ENCODE results near the gene CLCNKA.
A peak's percentile ranks its signal among the peaks of the same experiment; 100 is the strongest.
"Not testable (repeated sequence)": the region's sequence is repeated elsewhere in the genome, so short reads cannot be mapped to it uniquely, and the experiment has no call there.

Gene CLCNKA

GRCh38 chr1:16051039-16051438 lies 29.2 kb downstream of the CLCNKA start:
- DNase-seq (ENCODE audit: low spot score in 2 of 2) (no peak), ATAC-seq (ENCODE audit: low read depth) (no peak)
- peaks cover 4% of the 10 kb centered on the region for H3K4me1 Mint-ChIP-seq
- H3K4me3 Mint-ChIP-seq = no peak overlapping the region
- no peak overlapping the region for H3K27ac Mint-ChIP-seq
- no peaks in the 10 kb centered on the region for H3K36me3 Mint-ChIP-seq
- peaks cover 15% of the 10 kb centered on the region for H3K27me3 Mint-ChIP-seq
- H3K9me3 Mint-ChIP-seq = no peaks in the 10 kb centered on the region

GRCh38 chr1:16051949-16052348 lies 30.1 kb downstream of the CLCNKA start:
- H3K36me3 Mint-ChIP-seq; H3K4me1 Mint-ChIP-seq; H3K27ac Mint-ChIP-seq; ATAC-seq (ENCODE audit: low read depth); H3K9me3 Mint-ChIP-seq; DNase-seq (ENCODE audit: low spot score in 2 of 2); H3K4me3 Mint-ChIP-seq: not testable (repeated sequence)
- H3K27me3 Mint-ChIP-seq = peaks cover 18% of the 10 kb centered on the region

GRCh38 chr1:16053781-16054502 lies 32.1 kb downstream of the CLCNKA start:
- H3K9me3 Mint-ChIP-seq = no peaks in the 10 kb centered on the region
- peaks cover 8% of the 10 kb centered on the region for H3K4me1 Mint-ChIP-seq
- no peak overlapping the region for H3K4me3 Mint-ChIP-seq
- ATAC-seq (ENCODE audit: low read depth) (no peak), DNase-seq (ENCODE audit: low spot score in 2 of 2) (no peak)
- peaks cover 14% of the 10 kb centered on the region for H3K27me3 Mint-ChIP-seq
- no peaks in the 10 kb centered on the region for H3K36me3 Mint-ChIP-seq
- no peak overlapping the region for H3K27ac Mint-ChIP-seq

GRCh38 chr1:16054598-16055540 lies 33.0 kb downstream of the CLCNKA start:
- Mint-ChIP-seq H3K27ac (no peak overlapping the region), H3K4me3 (no peak overlapping the region), H3K27me3 (peaks cover 12% of the 10 kb centered on the region), H3K36me3 (no peaks in the 10 kb centered on the region), H3K4me1 (peaks cover 8% of the 10 kb centered on the region), H3K9me3 (no peaks in the 10 kb centered on the region)
- no peak for DNase-seq (ENCODE audit: low spot score in 2 of 2)
- no peak for ATAC-seq (ENCODE audit: low read depth)

- Mint-ChIP-seq H3K9me3 (no peaks in the 10 kb centered on the region), H3K4me1 (peaks cover 8% of the 10 kb centered on the region), H3K4me3 (no peak overlapping the region), H3K36me3 (no peaks in the 10 kb centered on the region), H3K27ac (no peak overlapping the region), H3K27me3 (peaks cover 14% of the 10 kb centered on the region)
- ATAC-seq (ENCODE audit: low read depth) (peak; percentile 98), DNase-seq (ENCODE audit: low spot score in 2 of 2) (peak; percentile 82 to 93)
Measured at GRCh38 chr1:16055613-16056520, 34.0 kb downstream of the CLCNKA start.

GRCh38 chr1:16056521-16056912 lies 34.7 kb downstream of the CLCNKA start:
- H3K4me1 Mint-ChIP-seq = not testable (repeated sequence)

GRCh38 chr1:16057314-16057915 lies 35.6 kb downstream of the CLCNKA start:
- not testable (repeated sequence) for H3K36me3 Mint-ChIP-seq; H3K9me3 Mint-ChIP-seq; DNase-seq (ENCODE audit: low spot score in 2 of 2); H3K27ac Mint-ChIP-seq; ATAC-seq (ENCODE audit: low read depth); H3K4me3 Mint-ChIP-seq; H3K4me1 Mint-ChIP-seq
- peaks cover 14% of the 10 kb centered on the region for H3K27me3 Mint-ChIP-seq

More at GRCh38 chr1:16056521-16056912, 34.7 kb downstream of the CLCNKA start:
- not testable (repeated sequence) for H3K27ac Mint-ChIP-seq; H3K4me3 Mint-ChIP-seq; DNase-seq (ENCODE audit: low spot score in 2 of 2); H3K9me3 Mint-ChIP-seq; ATAC-seq (ENCODE audit: low read depth); H3K36me3 Mint-ChIP-seq
- H3K27me3 Mint-ChIP-seq = peaks cover 14% of the 10 kb centered on the region

GRCh38 chr1:16058394-16059120 lies 36.7 kb downstream of the CLCNKA start:
- ATAC-seq (ENCODE audit: low read depth); H3K27ac Mint-ChIP-seq; H3K4me1 Mint-ChIP-seq; DNase-seq (ENCODE audit: low spot score in 2 of 2); H3K4me3 Mint-ChIP-seq; H3K36me3 Mint-ChIP-seq; H3K9me3 Mint-ChIP-seq: not testable (repeated sequence)
- peaks cover 14% of the 10 kb centered on the region for H3K27me3 Mint-ChIP-seq

- no peak for ATAC-seq (ENCODE audit: low read depth)
- Mint-ChIP-seq H3K27me3 (peaks cover 26% of the 10 kb centered on the region), H3K4me1 (peaks cover 9% of the 10 kb centered on the region), H3K36me3 (no peaks in the 10 kb centered on the region), H3K4me3 (no peak overlapping the region), H3K9me3 (no peaks in the 10 kb centered on the region), H3K27ac (no peak overlapping the region)
- DNase-seq (ENCODE audit: low spot score in 2 of 2) = no peak
Measured at GRCh38 chr1:16061266-16061665, 39.4 kb downstream of the CLCNKA start.

- ATAC-seq (ENCODE audit: low read depth); H3K4me1 Mint-ChIP-seq; H3K9me3 Mint-ChIP-seq; H3K27ac Mint-ChIP-seq; DNase-seq (ENCODE audit: low spot score in 2 of 2); H3K4me3 Mint-ChIP-seq; H3K36me3 Mint-ChIP-seq: not testable (repeated sequence)
- H3K27me3 Mint-ChIP-seq = peaks cover 26% of the 10 kb centered on the region
Measured at GRCh38 chr1:16061989-16062686, 40.3 kb downstream of the CLCNKA start.

- H3K27me3 Mint-ChIP-seq = peaks cover 24% of the 10 kb centered on the region
Measured at GRCh38 chr1:16062687-16063075, 40.8 kb downstream of the CLCNKA start.

GRCh38 chr1:16063226-16063829 lies 41.5 kb downstream of the CLCNKA start:
- Mint-ChIP-seq H3K4me1 (peaks cover 8% of the 10 kb centered on the region), H3K9me3 (no peaks in the 10 kb centered on the region), H3K27me3 (peaks cover 24% of the 10 kb centered on the region), H3K36me3 (no peaks in the 10 kb centered on the region), H3K4me3 (no peak overlapping the region), H3K27ac (no peak overlapping the region)
- no peak for DNase-seq (ENCODE audit: low spot score in 2 of 2)
- ATAC-seq (ENCODE audit: low read depth) = no peak

More at GRCh38 chr1:16062687-16063075, 40.8 kb downstream of the CLCNKA start:
- H3K27ac Mint-ChIP-seq; ATAC-seq (ENCODE audit: low read depth); H3K4me3 Mint-ChIP-seq; H3K9me3 Mint-ChIP-seq; H3K4me1 Mint-ChIP-seq; DNase-seq (ENCODE audit: low spot score in 2 of 2); H3K36me3 Mint-ChIP-seq: not testable (repeated sequence)

All from memory B cell (primary cell).